HepG2 (cell line): Measurements from ENCODE around the gene PPP6R2. TPM values are rescaled to one million over a fixed set of nuclear protein-coding genes. Genes with fewer than 3 reads are reported as not detected.

Experiments used
- AGO2 ChIP-seq: fragments of 200-400 bp; formaldehyde crosslinking; optimal IDR thresholded peaks from 2 replicates; pipeline ENCODE3; 2017; ENCODE audit warnings: mild to moderate bottlenecking, low read depth, low read length, moderate library complexity
- ARHGAP35 ChIP-seq: sonication (generic); formaldehyde crosslinking; IDR thresholded peaks from 2 replicates; pipeline ENCODE4 v1.9.0; 2022; ENCODE audit warnings: mild to moderate bottlenecking, inconsistent platforms, moderate library complexity, missing genetic modification reagents, borderline replicate concordance
- CREBL2 ChIP-seq: sonication (generic); formaldehyde crosslinking; IDR thresholded peaks from 2 replicates; pipeline ENCODE4 v1.8.1; 2023; ENCODE audit warnings: missing genetic modification reagents, mild to moderate bottlenecking, borderline replicate concordance
- HDAC2 ChIP-seq: sonication (generic); formaldehyde crosslinking; IDR thresholded peaks from 2 replicates; pipeline ENCODE4 v1.4.0; 2020; ENCODE audit warnings: missing genetic modification reagents
- KLF6 ChIP-seq: IDR thresholded peaks from 2 replicates; pipeline ENCODE4 v1.8.0; 2016; ENCODE audit warnings: missing biosample characterization, missing genetic modification reagents
- RBM22 ChIP-seq: fragments of 200-400 bp; formaldehyde crosslinking; optimal IDR thresholded peaks from 2 replicates; pipeline ENCODE3; 2017; ENCODE audit warnings: mild to moderate bottlenecking, low read length, moderate library complexity
- SMAD9 ChIP-seq: sonication (generic); formaldehyde crosslinking; IDR thresholded peaks from 2 replicates; pipeline ENCODE4 v1.5.1; 2020; ENCODE audit warnings: mild to moderate bottlenecking, missing genetic modification reagents
- SRSF4 ChIP-seq: fragments of 200-400 bp; formaldehyde crosslinking; IDR thresholded peaks from one replicate; pipeline ENCODE4 v1.6.1; 2018; ENCODE audit warnings: mild to moderate bottlenecking, low read depth, low read length, moderate library complexity; ENCODE audit not compliant: poor library complexity, severe bottlenecking
- THYN1 ChIP-seq: sonication (generic); formaldehyde crosslinking; IDR thresholded peaks from 2 replicates; pipeline ENCODE4 v1.8.1; 2023; ENCODE audit warnings: low read depth, mild to moderate bottlenecking, moderate library complexity, missing genetic modification reagents, borderline replicate concordance
- TP53 ChIP-seq: sonication (generic); formaldehyde crosslinking; conservative IDR thresholded peaks from 2 replicates; pipeline ENCODE4 v1.4.0; 2020; ENCODE audit warnings: missing genetic modification reagents
- U2AF1 ChIP-seq: fragments of 200-400 bp; formaldehyde crosslinking; optimal IDR thresholded peaks from 2 replicates; pipeline ENCODE3; 2017; ENCODE audit warnings: mild to moderate bottlenecking, low read depth, low read length
- ZNF326 ChIP-seq: sonication (generic); formaldehyde crosslinking; IDR thresholded peaks from 2 replicates; pipeline ENCODE4 v1.4.0; 2020; ENCODE audit warnings: missing genetic modification reagents, borderline replicate concordance
- ZNF441 ChIP-seq: sonication (generic); formaldehyde crosslinking; IDR thresholded peaks from 2 replicates; pipeline ENCODE4 v1.7.0; 2021; ENCODE audit warnings: missing genetic modification reagents, borderline replicate concordance
- ZNF687 ChIP-seq: sonication (generic); formaldehyde crosslinking; IDR thresholded peaks from 2 replicates; pipeline ENCODE4 v1.5.1; 2020; ENCODE audit warnings: mild to moderate bottlenecking, missing genetic modification reagents, moderate library complexity
- polyA plus RNA-seq, 8 experiments: library from polyadenylated mRNA; depleted of rRNA in 3 of 8; stranded (reverse) in 7 of 8; unstranded in 1 of 8; fragments of >200 nt; fragmentation: Illumina TruSeq in 4 of 8; extraction: Trizol in 4 of 8; gene quantifications; 2 replicates each; pipeline versions ENCODE4 v1.2.1 to v1.2.3, GENCODE V29; 2011 to 2016; ENCODE audit warnings: low read depth in 4 of 8, missing spikeins in 1 of 8, mixed read lengths in 1 of 8; ENCODE audit not compliant: insufficient read depth in 1 of 8
- total RNA-seq, 5 experiments: library from RNA; depleted of rRNA; stranded (reverse); fragments of >200 nt; fragmentation: Illumina TruSeq; extraction: Trizol; gene quantifications; 2 replicates each; pipeline ENCODE4 v1.2.3, GENCODE V29; 2016; ENCODE audit warnings: low read depth in 1 of 5

PPP6R2 gene
- total and polyA plus RNA-seq, 2 of the 13 experiments (the other 11 are each of a cell fraction or from before 2014, with no cell fraction given), result 55.0 to 102 TPM

GRCh38 chr22:50414476-50415248 is 71.5 kb downstream of the PPP6R2 start (continued):
- peak; percentile 6; the same call in 1 of the 2 replicates for TF ChIP-seq ZNF687 (CRISPR knock-in tag)
- TF ChIP-seq ZNF326, result no peak
- TF ChIP-seq THYN1, result no peak
- TF ChIP-seq CREBL2, result no peak
- TF ChIP-seq AGO2, result peak; percentile 78
- no peak for TF ChIP-seq TP53 (CRISPR knock-in tag)
- peak; percentile 57 for TF ChIP-seq RBM22
- no peak for TF ChIP-seq SMAD9 (CRISPR knock-in tag)
- TF ChIP-seq ARHGAP35, result no peak
- no peak for TF ChIP-seq KLF6
- TF ChIP-seq HDAC2, result no peak
- TF ChIP-seq ZNF441 (CRISPR knock-in tag), result no peak
- TF ChIP-seq SRSF4, result no peak
- TF ChIP-seq U2AF1, result no peak
